ENCODE results near the gene FYB1.
"Not testable (repeated sequence)": the region's sequence is repeated elsewhere in the genome, so short reads cannot be mapped to it uniquely, and the experiment has no call there.

Gene FYB1

DNA sequence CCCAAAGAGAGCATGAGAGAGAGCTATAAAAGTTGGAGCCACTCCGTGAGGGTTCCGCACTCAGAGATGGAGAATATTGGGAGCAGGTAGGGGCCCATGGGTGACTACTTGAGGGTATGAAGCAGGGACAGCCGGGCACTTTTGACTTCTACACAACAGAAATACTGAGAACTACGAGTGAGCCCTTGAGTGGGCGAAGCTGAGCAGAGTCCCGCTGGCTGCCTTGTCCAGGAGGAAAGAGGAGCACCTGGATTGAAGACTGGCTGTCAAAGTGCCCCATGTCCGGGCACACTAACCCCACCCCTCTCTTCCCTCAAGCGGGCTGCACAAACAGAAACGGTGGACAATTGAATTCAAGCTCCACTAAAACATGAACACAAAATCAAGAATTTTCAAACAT, 33.6 kb downstream of the FYB1 start:
- TF ChIP-seq, protein P1, sequence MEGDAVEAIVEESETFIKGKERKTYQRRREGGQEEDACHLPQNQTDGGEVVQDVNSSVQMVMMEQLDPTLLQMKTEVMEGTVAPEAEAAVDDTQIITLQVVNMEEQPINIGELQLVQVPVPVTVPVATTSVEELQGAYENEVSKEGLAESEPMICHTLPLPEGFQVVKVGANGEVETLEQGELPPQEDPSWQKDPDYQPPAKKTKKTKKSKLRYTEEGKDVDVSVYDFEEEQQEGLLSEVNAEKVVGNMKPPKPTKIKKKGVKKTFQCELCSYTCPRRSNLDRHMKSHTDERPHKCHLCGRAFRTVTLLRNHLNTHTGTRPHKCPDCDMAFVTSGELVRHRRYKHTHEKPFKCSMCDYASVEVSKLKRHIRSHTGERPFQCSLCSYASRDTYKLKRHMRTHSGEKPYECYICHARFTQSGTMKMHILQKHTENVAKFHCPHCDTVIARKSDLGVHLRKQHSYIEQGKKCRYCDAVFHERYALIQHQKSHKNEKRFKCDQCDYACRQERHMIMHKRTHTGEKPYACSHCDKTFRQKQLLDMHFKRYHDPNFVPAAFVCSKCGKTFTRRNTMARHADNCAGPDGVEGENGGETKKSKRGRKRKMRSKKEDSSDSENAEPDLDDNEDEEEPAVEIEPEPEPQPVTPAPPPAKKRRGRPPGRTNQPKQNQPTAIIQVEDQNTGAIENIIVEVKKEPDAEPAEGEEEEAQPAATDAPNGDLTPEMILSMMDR (IDR thresholded peaks at IDR 0.05) = no peak
- Mint-ChIP-seq H3K4me1 (no peaks in the 10 kb centered on the region), H3K4me3 (no peak overlapping the region), H3K9me3 (no peaks in the 10 kb centered on the region), H3K27me3 (ENCODE audit: low read depth, poor library complexity) (no peaks in the 10 kb centered on the region), H3K36me3 (ENCODE audit: low read depth) (no peaks in the 10 kb centered on the region), H3K27ac (no peak overlapping the region)
- DNase-seq = no peak

DNA sequence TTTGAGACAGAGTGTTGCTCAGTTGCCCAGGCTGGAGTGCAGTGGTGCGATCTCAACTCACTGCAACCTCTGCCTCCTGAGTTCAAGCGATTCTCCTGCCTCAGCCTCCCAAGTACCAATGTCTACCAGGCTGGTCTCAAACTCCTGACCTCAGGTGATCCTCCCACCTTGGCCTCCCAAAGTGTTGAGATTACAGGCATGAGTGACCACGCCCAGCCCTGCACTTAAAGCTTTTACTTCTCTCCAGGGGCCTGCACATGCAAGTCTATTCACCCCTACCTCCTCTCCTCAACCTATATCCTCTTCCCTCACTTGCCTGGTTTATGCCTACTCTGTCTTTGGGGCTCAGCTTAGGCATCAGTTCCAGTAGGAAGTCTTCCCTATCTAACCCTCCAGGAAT, 39.8 kb downstream of the FYB1 start:
- not testable (repeated sequence) for H3K4me1 Mint-ChIP-seq; DNase-seq; H3K9me3 Mint-ChIP-seq; H3K27me3 Mint-ChIP-seq (ENCODE audit: low read depth, poor library complexity); H3K27ac Mint-ChIP-seq; H3K36me3 Mint-ChIP-seq (ENCODE audit: low read depth); H3K4me3 Mint-ChIP-seq

DNA sequence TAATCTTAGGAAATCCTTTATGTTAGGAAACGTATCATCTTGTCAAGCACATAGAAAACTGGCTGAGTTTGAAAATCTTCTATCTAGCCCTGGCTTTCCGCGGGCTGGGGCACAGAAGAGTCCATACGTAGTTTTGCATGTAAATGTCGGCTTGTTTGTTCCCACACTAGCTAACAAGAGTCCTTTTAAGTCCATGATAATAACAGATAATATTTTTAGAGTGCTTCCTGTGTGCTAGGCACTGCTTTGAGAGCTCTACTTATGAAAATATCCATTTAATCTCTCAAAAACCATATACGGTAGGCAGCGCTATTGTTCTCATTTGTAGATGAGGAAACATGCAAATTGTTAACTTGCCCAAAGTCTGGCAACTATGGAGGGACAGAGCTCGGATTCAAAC, 40.5 kb downstream of the FYB1 start:
- Mint-ChIP-seq H3K27me3 (ENCODE audit: low read depth, poor library complexity) (peaks cover 8% of the 10 kb centered on the region), H3K4me1 (no peaks in the 10 kb centered on the region), H3K36me3 (ENCODE audit: low read depth) (no peaks in the 10 kb centered on the region), H3K9me3 (no peaks in the 10 kb centered on the region), H3K27ac (no peak overlapping the region), H3K4me3 (no peak overlapping the region)
- no peak for DNase-seq
- TF ChIP-seq, protein P1 (IDR thresholded peaks at IDR 0.05) = no peak

DNA sequence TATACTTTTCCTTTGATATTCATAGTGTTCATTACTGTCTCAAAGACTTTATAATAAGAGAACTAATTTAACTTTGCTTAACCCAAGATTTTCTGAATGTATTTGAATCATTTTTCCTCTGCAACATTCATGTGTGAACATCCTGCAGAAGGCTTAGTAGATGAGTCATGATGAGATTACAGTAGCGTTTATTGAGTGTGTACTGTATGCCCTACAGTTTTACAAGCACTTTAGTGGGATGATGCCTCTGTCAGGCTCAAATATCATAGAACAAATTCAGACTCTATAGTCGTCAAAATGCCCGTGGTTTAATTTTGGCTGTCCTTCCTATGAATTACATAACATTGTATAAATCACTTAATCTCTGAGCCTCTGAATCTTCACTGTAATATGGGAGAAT, 41.2 kb downstream of the FYB1 start:
- Mint-ChIP-seq H3K4me1 (no peaks in the 10 kb centered on the region), H3K36me3 (ENCODE audit: low read depth) (no peaks in the 10 kb centered on the region), H3K9me3 (peaks cover 3% of the 10 kb centered on the region), H3K27me3 (ENCODE audit: low read depth, poor library complexity) (peaks cover 8% of the 10 kb centered on the region), H3K4me3 (no peak overlapping the region), H3K27ac (no peak overlapping the region)
- no peak for DNase-seq
- TF ChIP-seq, protein P1 (IDR thresholded peaks at IDR 0.05) = no peak

DNA sequence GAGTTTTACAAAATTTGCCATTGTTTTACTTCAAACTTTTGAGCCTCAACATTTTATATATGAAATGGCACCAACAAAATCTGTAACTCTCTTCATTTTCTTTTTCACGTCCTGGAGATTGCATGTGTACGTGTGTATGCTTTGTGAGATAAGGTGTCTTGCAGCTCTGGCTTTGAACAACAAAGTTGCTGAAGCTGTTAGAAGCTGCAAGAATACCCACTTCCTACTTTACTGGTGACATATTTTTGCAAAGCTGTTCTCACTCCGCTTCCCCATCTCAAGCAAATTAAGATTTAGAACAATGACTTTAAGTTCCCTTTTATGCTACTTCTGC, 41.8 kb downstream of the FYB1 start:
- Mint-ChIP-seq H3K36me3 (ENCODE audit: low read depth) (no peaks in the 10 kb centered on the region), H3K4me1 (no peaks in the 10 kb centered on the region), H3K27me3 (ENCODE audit: low read depth, poor library complexity) (peaks cover 8% of the 10 kb centered on the region), H3K4me3 (no peak overlapping the region), H3K9me3 (peaks cover 8% of the 10 kb centered on the region), H3K27ac (no peak overlapping the region)
- no peak for DNase-seq
- TF ChIP-seq, protein P1 (IDR thresholded peaks at IDR 0.05) = no peak

DNA sequence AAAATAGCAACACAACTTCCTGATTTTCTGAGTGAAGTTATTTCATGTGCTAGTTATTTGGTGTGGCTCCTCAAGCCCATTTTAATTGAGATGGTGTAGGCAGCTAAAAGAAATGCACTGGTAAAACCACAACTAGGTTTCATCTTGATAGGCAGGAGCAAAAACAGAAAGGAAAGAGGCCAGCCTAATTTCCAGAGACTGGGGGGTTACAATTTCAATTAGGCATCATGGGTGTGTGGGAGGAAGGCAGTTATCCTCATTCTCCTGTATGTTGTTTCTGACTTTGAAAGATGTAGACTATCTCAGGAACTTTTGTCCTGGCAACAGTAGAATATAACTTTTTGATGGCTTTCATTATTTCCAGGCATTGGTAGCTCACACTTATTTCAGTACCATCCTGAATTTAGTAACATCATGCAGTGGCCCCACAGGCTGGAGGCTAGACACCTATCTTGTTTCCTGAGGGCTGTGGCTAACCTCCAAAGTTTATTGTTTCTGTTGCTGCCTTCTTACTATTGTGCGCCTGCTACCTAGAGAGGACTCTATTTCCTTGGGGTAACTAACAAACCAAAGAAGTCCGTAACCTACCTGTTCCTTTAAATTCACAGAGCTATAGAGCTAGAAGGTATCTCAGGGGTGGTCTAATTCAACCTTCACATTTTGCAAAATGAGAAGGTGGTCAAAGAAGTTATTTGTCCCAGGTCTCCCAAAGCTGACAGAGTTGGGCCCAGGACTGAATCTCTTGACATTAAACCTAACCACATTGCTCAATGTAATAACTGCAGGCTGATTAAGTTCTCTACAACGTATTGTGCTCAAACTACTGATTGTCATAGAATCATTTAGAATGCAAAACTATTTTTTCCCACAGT, 42.4 kb downstream of the FYB1 start:
- no peak overlapping the region for H3K4me3 Mint-ChIP-seq
- H3K4me1 Mint-ChIP-seq = no peaks in the 10 kb centered on the region
- no peaks in the 10 kb centered on the region for H3K36me3 Mint-ChIP-seq (ENCODE audit: low read depth)
- H3K27me3 Mint-ChIP-seq (ENCODE audit: low read depth, poor library complexity) = peaks cover 8% of the 10 kb centered on the region
- no peak for DNase-seq
- TF ChIP-seq, protein P1 (IDR thresholded peaks at IDR 0.05) = no peak
- no peak overlapping the region for H3K27ac Mint-ChIP-seq
- H3K9me3 Mint-ChIP-seq = peaks cover 8% of the 10 kb centered on the region
